H1 (cell line): ENCODE measurements around the gene NRXN3. TPM values are rescaled to one million over a fixed set of nuclear protein-coding genes. Genes with fewer than 3 reads are reported as not detected.

Source experiments
- CTCF ChIA-PET: fragments of 300-600 bp; sonication (Branson Sonifier 250); formaldehyde crosslinking; loops from one replicate; lab custom pipeline; 2021; ENCODE audit not compliant: partially characterized antibody; lab: Charles Lee
- POLR2A ChIA-PET: fragments of 300-600 bp; sonication (Branson Sonifier 250); formaldehyde crosslinking; loops from one replicate; lab custom pipeline; 2021; ENCODE audit warnings: inconsistent platforms; ENCODE audit not compliant: partially characterized antibody; lab: Charles Lee
- DNase-seq, 2 experiments: peaks; one replicate each; pipeline versions ENCODE4 v3.0.0 to v3.0.0-alpha.2; 2010 to 2022; ENCODE audit warnings: low spot score in 2 of 2, low read depth in 1 of 2, mixed read lengths in 1 of 2
- FAIRE-seq: peaks from 2 replicates; lab custom pipeline; 2011; peaks lifted over from hg19 to GRCh38; lab: Jason Lieb, UNC
- H2AFZ ChIP-seq: 2 replicates; pipeline ENCODE4 v1.8.1; 2012; ENCODE audit warnings: low read length, inconsistent platforms
- H2AK5ac ChIP-seq: 2 replicates; pipeline ENCODE4 v1.6.1; 2013; ENCODE audit warnings: low read depth, low read length
- H2BK120ac ChIP-seq: replicated peaks from 2 replicates; pipeline ENCODE3; 2013; ENCODE audit warnings: low read depth, low read length, inconsistent platforms
- H2BK12ac ChIP-seq: 2 replicates; pipeline ENCODE4 v1.6.1; 2013; ENCODE audit warnings: low read depth, low read length
- H2BK15ac ChIP-seq: 2 replicates; pipeline ENCODE4 v1.6.1; 2013; ENCODE audit warnings: low read length
- H2BK20ac ChIP-seq: 2 replicates; pipeline ENCODE4 v1.6.1; 2013; ENCODE audit warnings: low read length
- H2BK5ac ChIP-seq: 2 replicates; pipeline ENCODE4 v1.6.1; 2013; ENCODE audit warnings: low read depth, low read length
- H3K14ac ChIP-seq: 2 replicates; pipeline ENCODE4 v1.6.1; 2013; ENCODE audit warnings: inconsistent platforms; ENCODE audit not compliant: insufficient read length
- H3K18ac ChIP-seq: 2 replicates; pipeline ENCODE4 v1.6.1; 2013; ENCODE audit warnings: low read length; ENCODE audit errors: extremely low read depth
- H3K23ac ChIP-seq: 2 replicates; pipeline ENCODE4 v1.6.1; 2013; ENCODE audit warnings: inconsistent platforms; ENCODE audit not compliant: insufficient read length
- H3K23me2 ChIP-seq: 2 replicates; pipeline ENCODE4 v1.6.1; 2013; ENCODE audit warnings: low read depth, low read length
- H3K27ac ChIP-seq: 2 replicates; pipeline ENCODE4 v1.6.1; 2011; ENCODE audit warnings: low read depth, low read length, inconsistent platforms
- H3K27me3 ChIP-seq, 4 experiments: replicated peaks in 1 of 4; 1 replicate in 1 of 4; 2 replicates in 3 of 4; pipeline versions ENCODE4 v1.6.1 to v1.8.1; 2011 to 2013; ENCODE audit warnings: low read length in 3 of 4, mild to moderate bottlenecking in 3 of 4, inconsistent platforms in 2 of 4, mixed read lengths in 2 of 4, moderate library complexity in 1 of 4; ENCODE audit not compliant: control insufficient read depth in 3 of 4, insufficient read depth in 3 of 4; ENCODE audit errors: extremely low read depth in 1 of 4
- H3K36me3 ChIP-seq, 4 experiments: 2 replicates each; pipeline versions ENCODE4 v1.6.1 to v1.8.1; 2011 to 2013; ENCODE audit warnings: mild to moderate bottlenecking in 4 of 4, low read length in 3 of 4, moderate library complexity in 2 of 4, control low read depth in 1 of 4, inconsistent platforms in 1 of 4; ENCODE audit not compliant: insufficient read depth in 4 of 4, control insufficient read depth in 2 of 4
- H3K4ac ChIP-seq: replicated peaks from 2 replicates; pipeline ENCODE3; 2013; ENCODE audit warnings: low read length, low read depth, mixed read lengths, inconsistent platforms; ENCODE audit not compliant: insufficient read length
- H3K4me1 ChIP-seq, 4 experiments: replicated peaks in 1 of 4; 1 replicate in 1 of 4; 2 replicates in 3 of 4; pipeline versions ENCODE4 v1.6.1 to v1.8.1; 2011 to 2013; ENCODE audit warnings: low read length in 3 of 4, inconsistent platforms in 2 of 4, mixed read lengths in 1 of 4; ENCODE audit not compliant: insufficient read depth in 4 of 4, control insufficient read depth in 3 of 4
- H3K4me2 ChIP-seq, 2 experiments: 2 replicates each; pipeline versions ENCODE4 v1.6.1 to v1.8.1; 2011 to 2013; ENCODE audit warnings: low read depth in 2 of 2, low read length in 2 of 2, control low read depth in 1 of 2, inconsistent platforms in 1 of 2, mild to moderate bottlenecking in 1 of 2; ENCODE audit not compliant: insufficient read depth in 1 of 2
- H3K4me3 ChIP-seq, 4 experiments: fragments of 200-600, 300-600 bp in 1 of 4; sonication (generic), shearing (Covaris generic), sonication (Bioruptor Twin) in 1 of 4; 2 replicates each; pipeline versions ENCODE4 v1.5.1 to v1.8.1; 2011 to 2016; ENCODE audit warnings: low read length in 4 of 4, low read depth in 3 of 4, control low read depth in 2 of 4, inconsistent platforms in 2 of 4, mild to moderate bottlenecking in 2 of 4, mixed read lengths in 1 of 4, moderate library complexity in 1 of 4; ENCODE audit not compliant: insufficient read depth in 2 of 4; ENCODE audit errors: extremely low read depth in 1 of 4
- H3K56ac ChIP-seq: replicated peaks from 2 replicates; pipeline ENCODE3; 2013; ENCODE audit warnings: low read depth, mild to moderate bottlenecking, mixed read lengths, low read length, inconsistent platforms; ENCODE audit not compliant: insufficient read length
- H3K79me1 ChIP-seq: 2 replicates; pipeline ENCODE4 v1.6.1; 2013; ENCODE audit warnings: low read depth, low read length, control low read depth
- H3K79me2 ChIP-seq, 2 experiments: 2 replicates each; pipeline versions ENCODE4 v1.6.1 to v1.8.1; 2012 to 2013; ENCODE audit warnings: low read length in 2 of 2, mild to moderate bottlenecking in 2 of 2, inconsistent platforms in 1 of 2; ENCODE audit not compliant: insufficient read depth in 2 of 2, control insufficient read depth in 1 of 2
- H3K9ac ChIP-seq, 4 experiments: replicated peaks in 1 of 4; 1 replicate in 1 of 4; 2 replicates in 3 of 4; pipeline versions ENCODE4 v1.6.1 to v1.8.1; 2011 to 2013; ENCODE audit warnings: low read depth in 3 of 4, low read length in 3 of 4, control low read depth in 2 of 4, mild to moderate bottlenecking in 2 of 4, moderate library complexity in 2 of 4, inconsistent platforms in 1 of 4; ENCODE audit errors: extremely low read depth in 1 of 4
- H3K9me3 ChIP-seq, 2 experiments: 2 replicates each; pipeline versions ENCODE4 v1.6.1 to v1.8.1; 2012 to 2013; ENCODE audit warnings: mild to moderate bottlenecking in 2 of 2, moderate library complexity in 2 of 2, control low read depth in 1 of 2, inconsistent platforms in 1 of 2, low read depth in 1 of 2, low read length in 1 of 2, mixed read lengths in 1 of 2; ENCODE audit not compliant: insufficient read depth in 2 of 2
- H4K20me1 ChIP-seq, 2 experiments: replicated peaks in 1 of 2; 2 replicates each; pipeline versions ENCODE3 to v1.8.1; 2011 to 2013; ENCODE audit warnings: inconsistent platforms in 2 of 2, low read length in 2 of 2, mild to moderate bottlenecking in 1 of 2; ENCODE audit not compliant: insufficient read depth in 2 of 2, control insufficient read depth in 1 of 2
- H4K5ac ChIP-seq: 2 replicates; pipeline ENCODE4 v1.6.1; 2013; ENCODE audit warnings: low read length, low read depth, mixed read lengths, inconsistent platforms; ENCODE audit not compliant: insufficient read length
- H4K8ac ChIP-seq: 2 replicates; pipeline ENCODE4 v1.8.0; 2013; ENCODE audit warnings: mild to moderate bottlenecking, moderate library complexity, low read length, inconsistent platforms; ENCODE audit not compliant: insufficient read depth; ENCODE audit errors: extremely low read depth
- H4K91ac ChIP-seq: replicated peaks from 2 replicates; pipeline ENCODE3; 2013; ENCODE audit warnings: low read length, mixed read lengths, inconsistent platforms; ENCODE audit not compliant: insufficient read length
- BRCA1 ChIP-seq: IDR thresholded peaks from 2 replicates; pipeline ENCODE4 v1.6.1; 2012; ENCODE audit warnings: low read depth, low read length, improper control_type of control experiment
- CEBPB ChIP-seq: IDR thresholded peaks from 2 replicates; pipeline ENCODE4 v1.6.1; 2012; ENCODE audit warnings: low read depth, low read length
- FOSL1 ChIP-seq: IDR thresholded peaks from 2 replicates; pipeline ENCODE4 v1.6.1; 2011; ENCODE audit warnings: mild to moderate bottlenecking, low read depth, low read length, moderate library complexity; ENCODE audit not compliant: insufficient read depth
- HDAC6 ChIP-seq: IDR thresholded peaks from one replicate; pipeline ENCODE4 v1.7.1; 2012; ENCODE audit warnings: low read depth, mild to moderate bottlenecking, inconsistent platforms, low read length, moderate library complexity
- KDM5A ChIP-seq: fragments of 200-600 bp; IDR thresholded peaks from 2 replicates; pipeline ENCODE4 v1.7.1; 2012; ENCODE audit warnings: mild to moderate bottlenecking, low read length, inconsistent platforms, mixed read lengths
- NANOG ChIP-seq: IDR thresholded peaks from 2 replicates; pipeline ENCODE4 v1.6.1; 2011; ENCODE audit warnings: low read length, low read depth, mild to moderate bottlenecking, inconsistent platforms; ENCODE audit not compliant: insufficient read depth, poor library complexity, severe bottlenecking
- POLR2A ChIP-seq, 2 experiments: IDR thresholded peaks; 1 replicate in 1 of 2; 2 replicates in 1 of 2; pipeline ENCODE4 v1.6.1; 2011; ENCODE audit warnings: low read depth in 2 of 2, low read length in 2 of 2, mild to moderate bottlenecking in 2 of 2; ENCODE audit errors: control extremely low read depth in 1 of 2
- RXRA ChIP-seq: IDR thresholded peaks from 2 replicates; pipeline ENCODE4 v1.6.1; 2011; ENCODE audit warnings: low read depth, mild to moderate bottlenecking, low read length, moderate library complexity; ENCODE audit not compliant: insufficient read depth
- SIN3A ChIP-seq, 2 experiments: IDR thresholded peaks in 1 of 2; conservative IDR thresholded peaks in 1 of 2; 2 replicates each; pipeline ENCODE4 v1.6.1; 2011 to 2012; ENCODE audit warnings: low read length in 2 of 2, improper control_type of control experiment in 1 of 2, low read depth in 1 of 2, mild to moderate bottlenecking in 1 of 2
- SP1 ChIP-seq: IDR thresholded peaks from 2 replicates; pipeline ENCODE4 v1.6.1; 2011; ENCODE audit warnings: low read depth, low read length
- SP4 ChIP-seq: IDR thresholded peaks from 2 replicates; pipeline ENCODE4 v1.6.1; 2012; ENCODE audit warnings: low read length, inconsistent platforms
- ZNF274 ChIP-seq: IDR thresholded peaks from 2 replicates; pipeline ENCODE4 v1.7.0; 2012; ENCODE audit warnings: low read length, borderline replicate concordance; ENCODE audit errors: extremely low read depth
- WGBS, 2 experiments: shearing (Covaris generic) in 1 of 2; methylation state at CpG; one replicate each; pipeline versions ENCODE4 v1.1.6 to v1.1.7; 2013 to 2015; ENCODE audit warnings: low lambda C conversion rate in 2 of 2, mixed read lengths in 2 of 2, inconsistent platforms in 1 of 2, low coverage in 1 of 2, missing lambda C conversion rate in 1 of 2; ENCODE audit not compliant: insufficient replicate concordance in 2 of 2, insufficient coverage in 1 of 2, insufficient read length in 1 of 2; ENCODE audit errors: extremely low coverage in 1 of 2, missing lambda C conversion rate in 1 of 2; 5-methylcytosine and 5-hydroxymethylcytosine counted together
- polyA plus RNA-seq, 7 experiments: library from polyadenylated mRNA; depleted of rRNA in 3 of 7; stranded (reverse) in 5 of 7; unstranded in 2 of 7; fragments of >200 nt in 5 of 7; fragments of 200-250 nt in 2 of 7; gene quantifications; 1 replicate in 5 of 7; 2 replicates in 1 of 7; 4 replicates in 1 of 7; pipeline versions ENCODE4 v1.2.1 to v1.2.3, GENCODE V29; 2011 to 2013; ENCODE audit warnings: missing spikeins in 2 of 7, mixed read lengths in 2 of 7
- total RNA-seq: library from RNA; stranded (reverse); fragmentation: NEBNext Ultra II Directional; extraction: Animal tissue kit (Norgen Biotek cat#: 25700); gene quantifications from 2 replicates; pipeline ENCODE4 v1.2.1, GENCODE V29; 2021
- TF ChIP-seq, protein P1 (sequence below): IDR thresholded peaks from 2 replicates; pipeline ENCODE4 v1.6.1; 2011; ENCODE audit warnings: low read depth, mild to moderate bottlenecking, low read length; ENCODE audit not compliant: insufficient read depth

The NRXN3 gene
- total and polyA plus RNA-seq, 2 of the 8 experiments (the other 6 are each of a cell fraction or from before 2014, with no cell fraction given): 2.6 to 4.1 TPM

DNA sequence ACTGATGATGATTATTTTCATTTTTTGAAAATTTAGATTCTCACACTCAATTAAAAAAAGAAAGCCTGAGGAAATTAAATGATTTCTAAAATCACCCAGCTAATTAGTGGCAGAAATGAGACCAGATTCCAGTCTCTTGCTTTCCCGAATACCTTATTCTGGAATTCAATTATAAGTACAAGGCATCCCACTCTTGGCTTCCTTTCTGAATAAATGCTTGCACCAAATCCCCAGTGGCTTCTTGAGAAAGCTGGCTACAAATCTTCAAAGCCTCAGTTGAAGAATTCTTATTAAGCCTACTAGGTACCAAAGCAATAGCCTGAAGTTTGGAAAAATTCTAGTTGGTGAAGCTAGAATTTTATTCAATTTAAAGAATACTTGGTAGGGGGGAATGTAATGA lies 1564.5 kb downstream of the NRXN3 start:
- no peak overlapping the region for H2AK5ac ChIP-seq
- H3K79me2 ChIP-seq: no peaks in the 10 kb centered on the region
- WGBS, 2 experiments: 79% methylated on average over 1 of the region's 1 CpG; no CpG with 5 or more reads in 1 of the 2 experiments
- H4K91ac ChIP-seq: no peak overlapping the region
- DNase-seq (no peak), FAIRE-seq (no peak)
- H3K23ac ChIP-seq: no peak overlapping the region
- no peak overlapping the region for H2BK12ac ChIP-seq
- H4K5ac ChIP-seq: no peak overlapping the region
- no peak overlapping the region for H3K18ac ChIP-seq
- no peak overlapping the region for H3K27ac ChIP-seq
- no peak overlapping the region for H3K4me2 ChIP-seq
- no peak overlapping the region for H3K56ac ChIP-seq
- H3K27me3 ChIP-seq: no peaks in the 10 kb centered on the region
- CTCF ChIA-PET: interaction anchor here (0.6 kb wide), 1 partner anchor 773 kb away, joined by 3 read pairs; no protein-coding TSS in a partner anchor
- H2BK20ac ChIP-seq: no peak overlapping the region
- H4K20me1 ChIP-seq: no peaks in the 10 kb centered on the region
- no peak overlapping the region for H3K4ac ChIP-seq
- H3K14ac ChIP-seq: no peak overlapping the region
- H3K9ac ChIP-seq: no peak overlapping the region
- peaks cover 20 to 23% of the 10 kb centered on the region in 2 experiments; a peak in 3 of 4 replicates for H3K9me3 ChIP-seq
- H2BK15ac ChIP-seq: no peak overlapping the region
- H3K79me1 ChIP-seq: no peaks in the 10 kb centered on the region
- H3K36me3 ChIP-seq: no peaks in the 10 kb centered on the region
- H3K4me3 ChIP-seq: no peak overlapping the region
- no peak overlapping the region for H4K8ac ChIP-seq
- no peak overlapping the region for H2BK120ac ChIP-seq
- H3K23me2 ChIP-seq: no peaks in the 10 kb centered on the region
- H3K4me1 ChIP-seq: no peaks in the 10 kb centered on the region
- no peak overlapping the region for H2BK5ac ChIP-seq
- POLR2A ChIA-PET: interaction anchor here (0.6 kb wide), 1 partner anchor 11 kb away, joined by 3 read pairs; no protein-coding TSS in a partner anchor
- H2AFZ ChIP-seq: no peak overlapping the region
- no peak for TF ChIP-seq FOSL1
- no peak for TF ChIP-seq CEBPB
- TF ChIP-seq SP1: no peak
- TF ChIP-seq ZNF274: no peak
- TF ChIP-seq, protein P1, sequence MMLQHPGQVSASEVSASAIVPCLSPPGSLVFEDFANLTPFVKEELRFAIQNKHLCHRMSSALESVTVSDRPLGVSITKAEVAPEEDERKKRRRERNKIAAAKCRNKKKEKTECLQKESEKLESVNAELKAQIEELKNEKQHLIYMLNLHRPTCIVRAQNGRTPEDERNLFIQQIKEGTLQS: no peak
- no peak for TF ChIP-seq POLR2A (IDR thresholded peaks at IDR 0.05; ENCODE audit: control extremely low read depth in 1 of 2, low read depth in 2 of 2, low read length in 2 of 2)
- TF ChIP-seq NANOG: no peak
- no peak for TF ChIP-seq SP4
- no peak for TF ChIP-seq HDAC6
- no peak for TF ChIP-seq KDM5A
- TF ChIP-seq SIN3A (conservative IDR thresholded peaks at IDR 0.05 in 1 of 2, IDR thresholded peaks at IDR 0.05 in 1 of 2; ENCODE audit: low read depth in 1 of 2, low read length in 2 of 2): no peak
- no peak for TF ChIP-seq BRCA1
- TF ChIP-seq RXRA: no peak
